GM21381 (cell line): ENCODE results near the gene INMT.

Source experiments
- ATAC-seq: cut with Tn5 transposase; IDR thresholded peaks from one replicate; pipeline ENCODE4 v1.9.1; 2021; ENCODE audit warnings: mild to moderate bottlenecking, moderate library complexity; ENCODE audit not compliant: unreplicated experiment

The INMT gene

GRCh38 chr7:30779574-30779973 lies 27.6 kb downstream of the INMT start:
- no peak for ATAC-seq

DNA sequence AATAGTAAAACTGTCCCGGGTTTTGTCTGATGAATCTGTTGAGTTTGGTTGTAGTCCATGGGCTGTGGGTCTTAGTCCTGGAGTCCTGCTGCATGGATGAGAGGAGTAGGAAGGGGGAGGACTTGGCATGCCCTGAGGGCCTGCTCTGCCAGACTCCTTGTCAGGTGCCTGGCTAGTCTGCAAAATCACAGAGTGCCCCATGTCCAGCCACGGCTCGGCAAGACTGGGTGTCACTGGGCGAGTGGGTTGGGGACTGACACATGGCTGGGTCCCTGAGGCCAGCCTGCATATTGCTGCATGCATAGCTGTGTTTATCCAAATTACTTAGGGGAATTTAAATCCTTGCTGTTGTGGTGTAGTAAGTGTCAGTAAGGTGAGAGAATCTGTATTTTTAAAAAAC lies 29.0 kb downstream of the INMT start:
- no peak for ATAC-seq

DNA sequence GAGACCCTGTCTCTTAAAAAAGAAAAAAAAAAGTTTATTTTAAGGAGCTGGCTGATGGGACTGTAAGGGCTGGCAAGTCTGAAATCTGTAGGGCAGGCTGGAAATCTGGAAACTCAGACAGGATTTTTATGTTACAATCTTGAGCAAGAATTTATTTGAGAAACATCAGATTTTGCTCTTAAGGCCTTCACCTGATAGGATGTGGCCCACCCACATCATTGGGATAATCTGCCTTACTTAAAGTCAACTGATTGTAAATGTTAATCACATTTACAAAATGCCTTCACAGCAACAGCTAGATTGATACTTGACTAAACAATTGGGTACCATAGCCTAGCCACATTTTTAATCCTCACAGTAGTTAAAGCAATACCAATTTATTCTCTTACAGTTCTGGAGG lies 30.8 kb downstream of the INMT start:
- no peak for ATAC-seq

DNA sequence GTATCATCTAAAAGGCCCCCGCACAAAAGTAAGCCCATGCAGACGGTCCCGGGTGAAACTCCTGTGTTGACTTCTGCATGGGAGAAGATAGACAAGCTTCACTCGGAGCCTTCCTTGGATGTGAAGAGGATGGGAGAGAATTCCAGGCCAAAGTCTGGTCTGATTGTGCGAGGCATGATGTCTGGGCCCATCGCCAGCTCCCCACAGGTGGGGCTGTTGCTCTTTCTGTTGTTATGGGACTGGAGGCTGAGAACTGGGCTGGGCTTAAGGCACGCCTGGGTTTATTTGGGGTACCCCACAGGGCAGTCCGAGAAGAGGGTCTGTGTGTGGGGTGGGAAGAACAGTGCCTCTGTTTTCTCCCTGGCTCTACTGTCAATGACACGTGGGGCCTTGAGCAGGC lies 33.9 kb downstream of the INMT start:
- ATAC-seq = no peak

GRCh38 chr7:30787486-30787885 lies 35.6 kb downstream of the INMT start:
- ATAC-seq = no peak

GRCh38 chr7:30788640-30789333 lies 36.9 kb downstream of the INMT start:
- no peak for ATAC-seq

DNA sequence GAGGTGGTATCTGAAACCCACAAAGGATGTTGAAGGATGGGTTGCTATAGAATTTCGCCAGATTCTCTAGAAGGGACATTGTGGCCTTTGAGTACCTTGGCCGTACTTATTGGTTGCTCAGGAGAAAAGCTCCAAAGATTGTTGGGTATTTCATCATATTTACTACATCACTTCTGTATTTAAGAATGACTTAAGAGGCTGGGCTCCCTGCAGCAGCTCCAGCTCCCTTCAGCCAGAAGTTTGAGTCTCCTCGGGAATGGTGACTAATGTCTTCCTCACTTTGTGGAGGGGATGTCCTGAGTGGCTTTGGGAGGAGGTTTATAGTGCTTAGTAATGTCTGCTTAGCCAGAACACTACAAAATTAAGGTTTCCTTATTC lies 37.4 kb downstream of the INMT start:
- no peak for ATAC-seq

DNA sequence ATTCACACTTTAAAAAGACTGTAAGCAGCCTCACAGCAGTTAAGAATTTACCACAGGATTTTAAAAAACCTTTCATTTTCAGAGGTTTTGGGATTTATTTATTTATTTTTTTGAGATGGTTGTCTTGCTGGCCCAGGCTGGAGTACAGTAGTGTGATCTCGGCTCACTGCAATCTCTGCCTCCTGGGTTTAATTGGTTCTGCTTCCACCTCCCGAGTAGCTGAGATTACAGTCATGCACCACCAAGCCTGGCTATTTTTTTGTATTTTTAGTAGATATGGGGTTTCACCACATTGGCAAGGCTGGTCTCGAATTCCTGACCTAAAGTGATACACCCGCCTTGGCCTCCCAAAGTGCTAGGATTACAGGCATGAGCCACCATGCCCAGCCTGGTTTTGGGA lies 38.4 kb downstream of the INMT start:
- no peak for ATAC-seq

- no peak for ATAC-seq
Measured at GRCh38 chr7:30791114-30791513, 39.2 kb downstream of the INMT start.

DNA sequence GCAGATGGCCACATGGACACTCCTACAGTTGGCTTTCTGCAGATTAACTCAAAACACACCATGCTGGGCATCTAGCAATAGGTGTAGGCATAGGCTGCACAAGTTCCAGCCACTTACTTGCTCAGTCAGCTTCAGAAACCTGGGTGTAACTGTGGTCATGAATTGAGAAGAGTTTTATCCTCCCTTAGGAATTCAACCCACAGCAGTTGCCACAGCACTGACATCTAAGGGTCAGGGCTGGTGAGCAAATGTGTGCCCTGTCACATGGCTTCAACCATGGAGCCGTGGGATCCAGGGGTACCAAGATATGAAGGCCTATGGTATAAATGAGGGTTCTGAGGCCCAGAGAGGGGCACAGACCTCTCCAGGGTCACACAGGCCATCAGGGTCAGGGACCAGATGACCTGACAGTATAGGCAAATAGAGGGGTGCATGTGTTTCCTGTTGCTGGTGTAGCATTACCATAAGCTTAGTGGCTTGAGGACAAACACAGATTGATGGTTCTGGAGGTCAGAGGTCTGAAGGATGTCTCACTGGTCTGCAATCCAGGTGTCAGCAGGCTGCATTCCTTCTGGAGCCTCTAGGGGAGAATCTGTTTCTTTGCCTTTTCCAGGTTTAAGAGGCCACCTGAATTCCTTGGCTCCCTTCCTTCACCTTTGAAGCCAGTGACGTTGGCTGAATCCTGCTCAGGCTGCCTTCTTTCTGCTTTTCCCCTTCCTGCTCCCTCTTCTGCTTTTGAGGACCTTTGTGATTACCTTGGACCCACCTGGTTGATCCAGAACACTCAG lies 43.4 kb downstream of the INMT start:
- no peak for ATAC-seq

DNA sequence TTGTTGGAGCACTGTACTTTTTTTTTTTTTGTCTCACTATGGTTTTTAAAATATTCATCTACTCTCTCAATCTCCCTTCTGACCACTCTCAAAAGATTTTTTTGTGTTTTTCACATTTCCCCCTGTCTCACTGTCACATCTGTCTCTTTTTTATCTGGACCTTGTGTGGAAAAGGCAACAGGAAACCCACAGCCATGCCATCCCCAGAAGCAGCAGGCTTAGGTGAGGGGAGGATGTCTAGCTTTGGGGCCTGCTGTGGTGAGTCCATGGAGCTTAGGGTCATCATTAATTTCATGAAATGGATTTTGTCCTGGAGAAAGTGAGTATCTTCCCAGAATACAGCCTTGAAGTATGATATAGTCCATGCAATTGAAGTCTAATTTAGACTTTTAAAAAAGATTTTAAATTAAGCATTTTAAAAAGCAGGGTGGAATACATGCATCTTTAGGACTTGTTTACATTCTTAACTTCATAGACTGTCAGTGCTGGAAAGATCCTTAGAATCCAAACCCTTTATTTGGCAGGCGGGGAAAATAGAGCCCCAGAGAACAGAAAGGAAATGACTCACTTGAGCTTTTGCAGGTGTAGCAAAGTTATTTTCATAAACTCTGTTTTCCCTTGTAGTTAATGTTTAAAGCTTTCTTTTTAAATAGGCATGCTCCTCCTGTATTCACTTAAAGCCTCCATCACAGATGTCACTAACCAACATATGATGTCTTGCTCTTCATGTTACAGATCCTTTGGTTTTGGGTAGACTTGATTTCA lies 44.4 kb downstream of the INMT start:
- peak; percentile 23 for ATAC-seq

GRCh38 chr7:30797176-30798040 lies 45.5 kb downstream of the INMT start:
- no peak for ATAC-seq

DNA sequence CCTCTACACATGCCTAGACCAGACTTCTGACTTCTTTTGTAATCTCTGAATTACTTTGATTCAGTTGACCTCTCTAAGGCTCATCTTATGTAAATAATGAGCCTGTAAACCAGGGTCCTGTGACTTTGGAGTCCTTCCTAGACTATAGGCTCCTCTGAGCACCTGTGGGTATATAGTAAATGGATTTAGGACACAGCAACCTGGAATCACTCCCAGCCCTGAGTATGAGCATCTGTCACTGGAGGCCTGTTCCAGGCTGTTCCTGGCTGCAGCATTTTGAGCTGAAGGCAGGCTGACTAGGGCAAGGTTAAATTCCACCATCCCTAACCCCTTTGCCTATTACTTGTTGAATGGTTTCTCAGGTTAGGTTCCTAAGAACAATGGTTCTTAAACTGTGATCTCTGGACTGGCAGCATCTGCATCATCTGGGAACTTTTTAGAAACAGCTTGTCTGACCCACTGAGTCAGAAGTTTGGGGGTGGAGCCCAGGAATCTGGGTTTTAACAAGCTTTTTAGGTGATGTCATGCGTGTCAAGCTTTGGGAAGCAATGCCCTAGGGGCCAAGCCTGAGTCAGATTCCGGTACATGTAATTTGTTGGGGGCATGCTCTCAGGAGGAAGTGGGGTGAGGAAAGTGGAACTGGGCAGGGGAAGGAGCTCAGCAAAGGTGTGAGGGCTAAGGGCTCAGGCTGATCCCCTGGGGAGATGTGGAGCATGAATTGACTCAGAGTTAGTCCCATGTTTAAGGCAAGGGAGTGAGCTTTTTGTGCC lies 47.5 kb downstream of the INMT start:
- peak; percentile 76 for ATAC-seq

DNA sequence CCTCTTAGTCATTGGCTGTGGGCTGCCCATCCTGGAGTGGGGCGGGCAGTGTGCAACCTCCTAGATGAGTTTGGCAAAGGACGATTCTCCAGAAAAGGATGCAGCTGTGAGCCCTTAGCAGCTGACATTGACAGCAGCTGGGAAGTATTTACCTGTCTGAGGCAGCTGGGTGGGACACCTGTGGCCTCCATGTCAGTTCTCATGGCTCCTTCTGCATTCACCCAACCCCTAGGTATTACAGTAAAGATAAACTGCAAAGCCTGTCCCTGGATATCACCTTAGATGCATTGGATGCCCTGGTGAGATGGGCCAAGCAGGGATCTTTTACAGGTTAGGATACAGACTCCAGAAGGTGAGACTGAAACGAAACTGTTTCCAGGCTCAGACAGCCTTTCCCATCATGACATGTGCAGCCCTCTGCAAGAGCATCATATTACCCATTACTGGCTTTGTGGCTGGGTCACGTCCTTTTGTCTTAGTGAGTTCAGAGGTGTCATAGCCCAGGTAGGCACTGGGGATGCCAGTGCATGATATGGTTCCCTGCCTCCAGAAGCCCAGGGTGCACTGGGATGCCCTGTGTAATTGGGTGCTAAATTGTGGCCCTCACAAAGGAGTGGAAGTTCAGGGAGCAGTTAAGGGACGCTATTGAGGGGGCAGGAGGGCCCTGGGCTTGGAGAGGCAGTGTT lies 48.2 kb downstream of the INMT start:
- ATAC-seq = no peak

DNA sequence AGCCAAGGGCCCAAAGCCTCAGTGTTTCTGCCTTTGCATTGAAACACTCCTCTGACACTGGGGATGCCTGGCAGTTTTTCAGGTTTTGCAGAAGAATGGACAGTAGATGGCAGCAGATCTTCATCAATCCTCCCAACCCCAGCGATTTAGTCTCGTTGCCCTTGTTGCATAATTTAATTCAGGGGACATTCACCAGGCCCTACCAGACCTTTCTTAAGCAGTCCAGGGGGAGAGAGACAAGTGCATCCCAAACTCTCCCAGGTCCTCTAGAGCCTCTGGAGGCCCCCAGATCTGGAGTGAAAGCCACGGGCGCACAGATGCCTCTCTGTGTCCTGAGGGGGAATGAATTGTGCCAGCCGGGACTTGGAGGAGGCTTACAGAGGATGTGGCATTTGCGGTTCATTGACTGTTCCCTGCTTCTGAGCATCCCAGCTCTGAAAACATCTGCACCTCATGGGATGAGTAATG lies 48.9 kb downstream of the INMT start:
- no peak for ATAC-seq

DNA sequence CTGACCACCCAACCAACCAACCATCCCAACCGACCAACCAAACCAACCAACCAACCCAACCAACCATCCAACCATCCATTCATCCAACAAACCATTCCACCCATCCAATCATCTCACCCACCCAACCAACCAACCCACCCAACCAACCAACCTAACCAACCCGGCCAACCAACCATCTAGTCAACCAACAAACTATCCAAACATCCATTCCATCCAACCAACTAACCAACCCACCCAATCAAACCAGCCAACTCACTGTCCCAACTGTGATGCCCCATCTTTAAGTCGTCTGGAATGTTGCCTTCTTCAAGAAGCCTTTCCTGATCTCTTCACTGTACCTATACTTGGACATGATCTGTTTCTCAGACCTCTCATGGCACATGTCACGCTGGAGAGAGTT lies 50.9 kb downstream of the INMT start:
- no peak for ATAC-seq

DNA sequence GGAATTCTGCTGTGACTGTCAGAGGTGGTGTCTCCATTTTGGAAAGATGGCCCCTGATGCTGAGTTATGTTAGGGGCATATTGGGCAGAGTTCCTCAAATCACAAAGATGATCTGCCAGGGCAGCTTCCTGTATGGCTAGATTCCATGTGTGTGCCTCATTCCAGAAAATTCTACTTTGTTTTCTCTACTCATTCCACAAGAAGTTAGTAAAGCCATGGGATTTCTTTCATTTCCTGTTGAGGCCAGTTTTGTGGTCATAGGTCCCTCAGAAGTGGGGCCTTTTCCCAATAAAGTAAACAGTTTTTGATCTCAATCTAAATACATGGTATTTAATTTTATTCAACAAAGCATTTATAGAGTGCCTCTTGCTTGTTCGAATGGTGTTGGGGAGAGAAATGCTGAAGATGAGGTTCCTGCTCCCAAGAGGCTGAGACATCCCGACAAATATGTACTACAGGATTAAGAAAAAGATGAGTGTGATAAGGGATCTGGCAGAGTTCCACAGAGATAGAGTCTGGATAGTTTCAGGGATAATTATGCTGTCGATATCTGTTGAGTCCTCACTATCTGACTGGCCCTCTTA lies 52.2 kb downstream of the INMT start:
- no peak for ATAC-seq

- ATAC-seq = no peak
Measured at GRCh38 chr7:30805081-30805691, 53.3 kb downstream of the INMT start.

DNA sequence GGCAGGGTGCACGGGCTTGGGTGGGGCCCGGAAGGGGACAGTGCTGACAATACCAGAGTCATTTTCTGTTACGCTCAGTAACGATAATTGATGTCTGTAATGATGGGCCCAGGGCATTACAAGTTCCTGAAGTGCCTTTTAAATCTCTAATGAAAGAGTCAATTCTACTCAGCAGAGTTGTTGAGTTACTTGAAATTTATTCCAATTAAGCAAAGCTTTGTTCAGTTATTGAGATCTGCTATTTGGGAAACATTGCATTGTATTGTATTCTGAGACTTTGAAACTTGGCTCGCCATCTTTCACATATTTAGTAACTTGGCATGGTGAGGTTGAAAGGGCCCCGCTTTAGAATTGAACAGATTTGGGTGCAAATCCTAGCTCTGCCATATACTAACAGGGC lies 54.0 kb downstream of the INMT start:
- ATAC-seq = no peak
